RPMI8226 (cell line): ENCODE results near the gene ITGAE.
"Not testable (repeated sequence)": the region's sequence is repeated elsewhere in the genome, so short reads cannot be mapped to it uniquely, and the experiment has no call there.

Source experiments
- DNase-seq: peaks from one replicate; pipeline ENCODE4 v3.0.0-alpha.2; 2015

The ITGAE gene

DNA sequence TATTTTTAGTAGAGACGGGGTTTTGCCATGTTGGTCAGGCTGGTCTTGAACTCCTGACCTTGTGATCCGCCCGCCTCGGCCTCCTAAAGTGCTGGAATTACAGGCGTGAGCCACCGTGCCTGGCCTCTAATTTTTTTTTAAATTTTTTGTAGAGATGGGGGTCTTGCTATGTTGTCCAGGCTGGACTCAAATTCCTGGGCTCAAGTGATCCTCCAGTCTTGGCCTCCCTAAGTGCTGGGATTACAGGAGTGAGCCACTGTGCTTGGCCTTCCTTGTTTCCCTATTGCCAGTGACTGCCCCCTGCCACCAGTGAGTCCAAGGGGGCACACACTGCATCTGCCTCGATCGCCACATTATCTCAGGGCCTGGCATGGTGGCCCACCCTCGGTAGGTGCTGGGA is 6.8 kb downstream of the ITGAE start:
- not testable (repeated sequence) for DNase-seq

DNA sequence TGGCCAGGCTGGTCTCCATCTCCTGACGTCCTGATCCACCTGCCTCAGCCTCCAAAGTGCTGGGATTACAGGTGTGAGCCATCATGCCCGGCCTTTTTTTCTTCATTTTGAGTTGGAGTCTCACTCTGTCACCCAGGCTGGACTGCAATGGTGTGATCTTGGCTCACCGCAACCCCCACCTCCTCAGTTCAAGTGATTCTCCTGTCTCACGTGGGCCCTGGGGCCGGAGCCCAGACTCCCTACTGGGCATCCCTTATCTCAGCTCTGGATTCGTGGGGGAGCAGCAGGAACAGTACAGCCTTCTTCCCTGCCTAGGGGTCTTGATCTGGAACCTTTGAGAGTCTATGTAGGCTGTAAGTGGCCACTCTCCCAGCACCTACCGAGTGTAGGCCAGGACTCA is 7.7 kb downstream of the ITGAE start:
- not testable (repeated sequence) for DNase-seq

DNA sequence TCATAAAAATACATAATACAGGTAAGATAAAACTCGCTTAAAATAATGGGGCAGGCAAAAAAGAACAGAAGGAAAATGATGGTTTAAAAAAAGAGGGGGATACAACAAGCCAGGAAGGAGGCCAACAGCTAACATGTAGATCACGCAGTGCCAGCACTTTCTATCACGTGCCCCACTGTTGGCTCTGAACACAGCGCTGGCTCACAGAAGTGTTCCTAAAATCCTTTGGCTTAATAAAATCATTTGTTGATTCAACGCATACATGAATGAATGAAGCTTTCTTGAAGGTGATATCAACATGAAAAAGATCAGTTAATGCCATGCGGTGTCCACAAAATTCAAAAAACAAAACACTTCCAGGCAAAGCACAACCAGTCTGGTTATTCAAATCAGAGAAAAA is 8.5 kb downstream of the ITGAE start:
- DNase-seq: no peak

DNA sequence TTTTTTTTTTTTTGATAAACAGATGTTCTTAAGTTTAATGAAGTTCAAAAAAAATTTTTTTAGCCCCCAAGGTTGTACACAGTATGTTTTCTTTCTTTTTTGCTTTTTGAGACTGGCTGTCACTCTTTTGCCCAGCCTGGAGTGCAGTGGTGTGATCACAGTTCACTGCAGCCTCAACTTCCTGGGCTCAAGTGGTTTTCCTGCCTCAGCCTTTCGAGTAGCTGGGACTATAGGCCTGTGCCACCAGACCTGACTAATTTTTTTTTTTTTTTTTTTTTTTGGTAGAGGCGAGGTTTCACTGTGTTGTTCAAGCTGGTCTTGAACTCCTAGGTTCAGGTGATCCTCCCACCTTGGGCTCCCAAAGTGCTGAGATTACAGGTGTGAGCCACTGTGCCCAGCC is 12.8 kb downstream of the ITGAE start:
- peak; percentile 11 for DNase-seq

DNA sequence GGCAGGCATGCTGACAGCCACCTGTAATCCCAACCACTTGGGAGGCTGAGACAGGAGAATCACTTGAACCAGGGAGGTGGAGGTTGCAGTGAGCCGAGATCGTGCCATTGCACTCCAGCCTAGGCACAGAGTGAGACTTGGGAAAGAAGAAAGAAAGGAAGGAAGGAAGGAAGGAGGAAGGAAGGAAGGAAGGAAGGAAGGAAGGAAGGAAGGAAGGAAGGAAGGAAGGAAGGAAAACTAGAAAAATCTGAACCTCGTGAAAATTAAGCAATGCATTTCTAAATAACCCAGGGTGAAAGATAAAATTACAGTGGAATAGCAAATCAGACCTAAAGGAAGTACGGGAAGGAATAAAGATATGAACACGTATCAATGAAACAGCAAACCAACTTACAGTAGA is 15.7 kb downstream of the ITGAE start:
- not testable (repeated sequence) for DNase-seq

DNA sequence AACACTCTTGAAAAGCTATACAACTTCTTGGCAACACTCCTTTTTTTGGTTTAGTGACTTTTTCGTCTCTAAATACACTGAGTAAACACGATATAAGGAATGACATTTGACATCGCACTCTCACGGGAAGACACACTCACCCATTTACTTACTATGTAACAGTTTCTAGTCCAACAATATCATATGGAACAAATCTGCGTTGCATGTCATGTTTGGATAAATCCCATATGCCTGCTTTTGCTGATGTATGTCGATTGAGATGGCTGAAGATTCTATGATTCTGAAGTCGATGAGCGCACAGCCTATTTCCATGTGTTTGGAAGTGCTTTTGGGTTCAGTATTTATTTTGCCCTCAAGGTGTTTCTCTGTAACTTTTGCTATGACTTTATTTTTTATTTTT is 18.2 kb downstream of the ITGAE start:
- no peak for DNase-seq

DNA sequence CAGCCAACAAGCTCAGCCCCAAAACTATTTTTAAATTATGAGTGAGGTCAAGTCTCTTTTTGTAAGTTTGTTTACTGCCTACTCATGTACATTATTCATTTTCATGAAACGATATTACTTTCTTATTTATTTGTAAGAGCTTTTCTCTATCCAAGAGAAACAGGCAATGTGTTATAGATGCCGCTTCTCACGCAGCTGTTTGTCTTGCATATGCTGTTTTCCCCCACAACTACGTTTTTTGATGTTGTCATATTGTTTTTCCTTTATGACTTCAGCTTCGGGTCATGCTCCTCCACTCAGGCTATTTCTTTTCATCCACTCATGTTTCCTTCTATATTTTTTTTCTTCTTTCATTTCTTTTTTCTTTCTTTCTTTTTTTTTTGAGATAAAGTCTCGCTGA is 20.0 kb downstream of the ITGAE start:
- no peak for DNase-seq

DNA sequence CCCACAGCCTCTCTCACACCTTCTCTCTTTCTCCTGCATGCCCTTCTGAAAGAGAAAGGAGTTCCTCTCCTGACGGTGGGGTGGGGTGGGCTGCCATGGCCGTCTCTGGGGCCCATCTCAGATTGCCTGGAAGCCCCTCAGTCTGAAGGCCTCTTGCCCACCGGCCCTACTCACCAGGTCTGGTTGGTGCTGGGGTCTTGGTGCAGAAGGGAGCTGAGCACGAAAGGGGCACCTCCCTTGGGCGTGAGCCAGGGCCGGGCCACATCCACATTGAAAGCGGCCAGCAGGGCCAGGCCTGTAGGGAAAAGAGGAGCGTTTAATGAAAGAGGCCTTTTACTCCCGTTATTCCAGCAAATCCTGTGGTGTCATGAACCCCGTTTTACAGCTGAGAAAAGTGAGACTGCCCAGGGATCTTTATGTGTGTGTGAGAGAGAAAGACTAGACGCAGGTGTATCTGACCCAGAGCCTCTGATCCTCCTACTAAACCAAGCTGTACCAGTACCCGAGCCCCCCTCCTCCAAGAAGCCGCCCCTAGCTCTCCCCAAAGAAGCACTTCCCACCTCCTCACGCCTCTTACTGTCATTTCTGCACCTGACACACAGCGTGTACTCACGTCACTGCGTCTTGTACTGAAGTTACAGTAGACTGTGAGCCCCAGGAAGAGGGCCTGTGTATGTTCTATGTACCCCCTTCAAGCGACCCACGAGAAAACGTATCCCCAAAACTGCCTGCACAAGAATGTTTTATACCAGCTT is 23.4 kb downstream of the ITGAE start:
- DNase-seq: no peak

DNA sequence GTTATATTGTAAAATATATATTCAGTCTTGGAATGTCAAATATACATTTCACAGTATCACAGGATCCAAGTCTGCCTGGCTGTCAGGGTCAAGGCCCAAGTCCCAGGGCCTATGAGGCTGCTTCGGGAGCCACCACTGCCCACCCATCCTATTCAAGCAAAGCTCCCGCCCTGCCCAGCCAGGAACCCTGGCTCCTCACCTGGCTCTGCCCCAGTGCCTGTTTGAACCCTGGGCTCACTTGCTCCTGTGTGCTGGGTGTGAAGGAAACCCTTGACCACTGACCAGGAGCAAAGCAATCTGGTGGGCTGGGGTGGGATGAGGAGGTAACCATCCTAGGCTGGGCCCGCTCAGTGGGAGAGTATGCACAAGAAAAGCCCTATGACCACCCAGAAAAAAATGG is 27.0 kb downstream of the ITGAE start:
- DNase-seq: no peak

DNA sequence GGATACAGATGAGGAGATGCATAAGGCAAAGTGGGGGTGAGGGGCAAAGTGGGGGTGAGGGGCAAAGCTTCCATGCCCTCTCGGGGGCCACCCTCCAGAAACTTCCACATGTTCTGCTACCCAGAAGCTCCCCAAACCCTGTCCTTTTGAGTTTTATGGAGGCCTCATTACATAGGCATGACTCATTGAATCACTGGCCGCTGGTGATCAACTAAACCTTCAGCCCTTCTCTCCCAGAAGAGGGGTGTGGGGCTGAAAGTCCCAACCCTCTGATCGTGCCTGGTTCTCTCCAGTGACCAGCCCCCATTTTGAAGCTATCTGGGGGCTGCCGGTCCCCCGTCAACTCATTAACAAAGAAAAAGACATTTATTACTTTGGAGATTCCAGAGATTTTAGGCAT is 27.5 kb downstream of the ITGAE start:
- DNase-seq: no peak

DNA sequence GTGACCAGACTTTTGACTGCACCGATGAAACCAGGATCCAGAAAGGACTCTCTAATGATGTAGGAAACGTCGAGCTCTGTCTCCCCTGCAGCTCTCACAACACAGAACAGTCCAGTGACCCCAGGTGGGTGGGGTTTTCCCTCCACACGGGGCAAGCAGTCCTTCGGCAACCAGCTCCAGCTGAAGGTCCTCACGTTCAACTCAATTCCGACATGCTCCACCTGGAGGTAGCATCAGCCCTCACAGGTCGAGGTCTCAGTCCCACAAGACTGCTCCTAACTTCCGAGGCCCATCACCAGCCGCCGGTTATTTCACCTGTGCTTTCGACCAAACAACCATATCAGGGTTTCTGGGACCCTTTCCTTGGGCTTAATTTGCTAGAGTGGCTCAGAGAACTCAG is 28.2 kb downstream of the ITGAE start:
- DNase-seq: peak; percentile 22

DNA sequence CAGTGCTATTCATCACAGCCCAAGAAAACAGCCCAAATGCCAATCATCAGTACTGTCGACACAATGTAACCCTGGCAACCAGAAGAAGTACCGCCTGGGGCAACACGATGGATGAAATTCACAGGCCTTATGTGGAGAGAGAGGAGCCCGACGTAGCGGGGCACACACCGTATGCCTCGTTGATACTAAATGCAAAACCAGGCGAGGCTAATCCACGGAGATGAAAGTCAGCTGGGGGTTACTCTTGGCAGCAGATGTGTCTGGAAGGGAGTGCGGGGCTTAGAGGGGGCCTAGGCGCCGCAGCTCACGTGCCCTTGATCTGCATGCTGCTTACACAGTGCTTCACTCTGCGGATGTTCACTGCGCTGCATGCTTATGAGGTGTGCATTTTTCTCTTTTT is 29.8 kb downstream of the ITGAE start:
- no peak for DNase-seq

DNA sequence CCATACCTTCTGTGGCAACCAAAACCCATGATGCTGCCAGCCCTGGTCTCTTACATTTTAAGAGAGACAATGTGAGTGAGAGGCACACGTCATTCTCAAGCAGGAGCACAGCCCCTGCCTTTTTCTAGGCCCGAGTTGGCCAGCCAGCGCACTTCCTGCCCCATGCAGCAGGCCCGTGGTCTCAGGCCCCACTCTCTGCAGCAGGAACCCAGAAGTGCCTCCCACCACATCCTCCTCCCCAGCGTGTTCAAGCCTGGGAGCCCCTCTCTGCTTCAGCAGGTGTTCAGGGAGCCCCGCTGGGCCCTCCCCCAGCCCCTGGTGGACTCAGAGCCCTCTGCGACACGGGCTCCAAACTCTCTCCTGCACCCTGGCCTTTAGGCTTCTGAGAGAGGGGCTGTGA is 30.5 kb downstream of the ITGAE start:
- DNase-seq: no peak

DNA sequence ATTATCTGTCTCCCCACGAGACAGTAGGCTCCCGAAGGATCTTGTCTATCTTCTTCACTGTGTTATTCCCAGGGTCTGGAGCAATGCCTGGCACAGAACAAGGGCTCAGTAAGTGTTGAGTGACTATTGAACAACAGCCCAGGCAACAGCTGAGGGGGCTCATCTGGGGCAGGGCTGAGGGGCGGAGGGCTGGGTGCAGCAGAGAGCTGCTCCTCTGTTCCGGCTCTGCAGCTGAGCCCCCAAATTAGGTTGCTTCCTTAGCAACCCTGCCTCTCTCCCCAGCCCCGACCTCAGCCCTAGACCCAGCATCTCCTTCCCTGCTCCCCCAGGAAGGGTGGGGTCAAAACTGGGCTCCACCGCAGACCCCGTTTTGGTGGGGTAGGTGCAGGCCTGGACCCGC is 32.2 kb downstream of the ITGAE start:
- DNase-seq: no peak

DNA sequence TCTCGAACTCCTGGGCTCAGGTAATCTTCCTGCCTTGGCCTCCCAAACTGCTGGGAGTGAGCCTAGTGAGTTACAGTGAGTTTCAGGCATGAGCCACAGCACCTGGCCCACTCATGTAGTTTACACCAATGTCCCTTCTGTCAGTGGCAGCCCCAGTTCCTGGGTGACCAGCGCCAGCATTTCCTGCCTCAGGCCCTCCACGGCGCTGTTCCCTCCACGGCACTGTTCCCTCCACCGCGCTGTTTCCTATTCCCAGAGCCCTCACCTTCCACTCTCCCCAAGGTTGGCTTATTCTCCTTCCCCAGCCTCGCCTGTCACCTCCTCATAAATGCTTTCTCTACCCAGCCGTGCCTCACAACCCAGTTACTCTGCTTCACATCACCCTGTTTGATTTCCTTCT is 32.6 kb downstream of the ITGAE start:
- no peak for DNase-seq

DNA sequence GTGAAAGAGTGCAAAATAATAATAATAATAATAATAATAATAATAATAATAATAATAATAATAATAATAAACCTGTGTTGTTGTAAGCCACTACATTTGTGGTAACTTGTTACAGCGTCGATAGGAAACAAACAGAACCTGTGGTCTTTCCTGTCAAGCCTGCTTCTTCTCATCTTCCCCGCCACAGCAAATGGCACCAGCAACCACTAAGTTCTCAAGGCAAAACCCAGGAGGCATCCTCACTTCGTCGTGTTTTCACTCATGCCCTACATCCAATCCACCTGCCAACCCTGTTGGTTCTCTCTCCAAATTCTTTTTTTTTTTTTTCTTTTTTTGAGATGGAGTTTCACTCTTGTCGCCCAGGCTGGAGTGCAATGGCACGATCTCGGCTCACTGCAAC is 34.2 kb downstream of the ITGAE start:
- DNase-seq: no peak

DNA sequence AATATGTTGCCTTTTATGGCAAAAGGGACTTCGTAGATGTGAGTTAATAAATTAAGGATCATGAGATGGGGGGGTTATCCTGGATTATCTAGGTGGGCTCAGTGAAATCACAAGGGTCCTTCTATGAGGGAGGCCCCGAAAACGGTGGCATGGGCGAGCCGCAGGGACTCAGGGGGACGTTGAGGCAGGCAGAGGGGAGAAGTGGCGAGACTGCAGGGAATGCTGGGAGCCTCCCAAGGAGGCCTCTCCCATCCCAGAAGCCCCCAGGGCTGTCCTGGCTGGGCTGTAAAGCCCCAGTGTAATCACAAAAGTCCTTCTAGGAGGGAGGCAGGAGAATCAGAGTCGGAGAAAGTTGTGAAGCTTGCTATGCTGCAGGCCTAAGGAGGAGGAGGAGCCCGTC is 35.0 kb downstream of the ITGAE start:
- DNase-seq: no peak

DNA sequence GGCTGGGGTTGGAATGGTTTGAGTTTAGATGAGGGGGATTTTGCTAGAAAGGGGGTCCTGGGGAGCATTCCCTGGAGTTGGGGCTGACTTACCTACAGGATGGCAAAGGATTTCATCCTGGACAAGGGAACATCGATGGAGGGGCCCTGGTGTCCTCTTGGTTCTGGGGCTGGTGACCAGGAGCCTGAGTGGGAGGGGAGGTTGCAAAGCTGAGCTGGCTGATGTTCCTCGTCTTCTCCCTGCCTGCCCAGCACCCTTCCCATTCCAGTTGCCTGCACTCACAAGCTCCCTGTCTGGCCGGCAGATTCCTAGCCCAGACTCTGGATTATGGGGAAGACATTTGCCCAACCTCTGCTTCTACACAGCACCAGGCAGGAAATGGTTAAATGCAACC is 37.2 kb downstream of the ITGAE start:
- no peak for DNase-seq

DNA sequence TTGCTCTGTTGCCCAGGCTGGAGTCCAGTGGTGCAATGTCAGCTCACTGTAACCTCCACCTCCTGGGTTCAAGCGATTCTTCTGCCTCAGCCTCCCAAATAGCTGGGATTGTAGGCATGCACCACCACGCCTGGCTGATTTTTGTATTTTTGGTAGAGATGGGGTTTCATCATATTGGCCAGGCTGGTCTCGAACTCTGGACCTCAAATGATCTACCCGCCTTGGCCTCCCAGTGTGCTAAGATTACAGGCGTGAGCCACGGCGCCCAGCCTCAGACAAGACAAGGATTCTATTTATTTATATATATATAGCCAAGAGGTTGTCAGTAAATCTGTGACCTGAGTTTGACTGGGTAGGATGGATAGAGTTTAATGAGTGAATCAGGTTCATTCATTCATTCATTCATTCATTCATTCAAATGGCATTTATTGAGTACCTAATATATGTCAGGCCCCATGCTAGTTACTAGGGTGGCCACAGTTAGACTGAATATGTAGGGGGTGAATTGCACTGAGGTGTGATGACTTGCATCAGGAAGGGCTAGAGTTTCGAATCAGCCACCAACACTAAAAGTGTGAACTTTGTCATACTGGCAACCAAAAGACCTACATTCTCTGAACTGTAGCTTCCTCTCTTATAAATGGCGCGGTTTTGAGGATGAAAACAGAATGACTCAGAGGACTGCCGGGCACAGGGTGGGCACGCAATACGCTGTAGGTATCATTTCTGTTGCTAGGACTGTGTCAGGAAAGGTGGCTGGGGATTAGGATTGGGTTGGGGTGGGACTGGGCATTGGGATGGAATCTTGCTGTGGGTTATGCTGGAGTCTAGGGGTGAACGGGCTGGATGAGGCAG is 37.8 kb downstream of the ITGAE start:
- no peak for DNase-seq

DNA sequence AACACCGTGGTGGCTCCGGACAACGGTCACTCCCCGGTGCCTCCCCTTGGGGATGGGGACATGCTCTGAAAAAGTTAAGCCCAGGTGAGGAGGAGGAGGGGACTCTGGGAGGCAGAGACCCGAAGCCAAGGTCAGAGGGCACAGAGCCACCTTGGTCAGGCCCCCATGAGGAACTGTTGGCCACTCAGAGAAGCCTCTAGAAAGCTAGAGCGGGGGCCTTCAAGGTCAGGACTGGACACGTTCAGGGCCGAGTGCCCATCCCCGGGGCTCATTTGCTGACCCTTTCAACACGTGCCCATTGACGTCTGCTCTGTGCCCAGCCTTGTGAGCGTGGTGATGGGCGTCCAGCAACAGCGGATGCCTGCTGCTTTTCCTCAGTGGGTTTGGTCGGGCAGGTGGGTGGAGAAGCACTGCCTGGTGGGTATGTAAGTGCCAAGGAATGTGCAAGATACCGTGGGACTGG is 39.0 kb downstream of the ITGAE start:
- no peak for DNase-seq

DNA sequence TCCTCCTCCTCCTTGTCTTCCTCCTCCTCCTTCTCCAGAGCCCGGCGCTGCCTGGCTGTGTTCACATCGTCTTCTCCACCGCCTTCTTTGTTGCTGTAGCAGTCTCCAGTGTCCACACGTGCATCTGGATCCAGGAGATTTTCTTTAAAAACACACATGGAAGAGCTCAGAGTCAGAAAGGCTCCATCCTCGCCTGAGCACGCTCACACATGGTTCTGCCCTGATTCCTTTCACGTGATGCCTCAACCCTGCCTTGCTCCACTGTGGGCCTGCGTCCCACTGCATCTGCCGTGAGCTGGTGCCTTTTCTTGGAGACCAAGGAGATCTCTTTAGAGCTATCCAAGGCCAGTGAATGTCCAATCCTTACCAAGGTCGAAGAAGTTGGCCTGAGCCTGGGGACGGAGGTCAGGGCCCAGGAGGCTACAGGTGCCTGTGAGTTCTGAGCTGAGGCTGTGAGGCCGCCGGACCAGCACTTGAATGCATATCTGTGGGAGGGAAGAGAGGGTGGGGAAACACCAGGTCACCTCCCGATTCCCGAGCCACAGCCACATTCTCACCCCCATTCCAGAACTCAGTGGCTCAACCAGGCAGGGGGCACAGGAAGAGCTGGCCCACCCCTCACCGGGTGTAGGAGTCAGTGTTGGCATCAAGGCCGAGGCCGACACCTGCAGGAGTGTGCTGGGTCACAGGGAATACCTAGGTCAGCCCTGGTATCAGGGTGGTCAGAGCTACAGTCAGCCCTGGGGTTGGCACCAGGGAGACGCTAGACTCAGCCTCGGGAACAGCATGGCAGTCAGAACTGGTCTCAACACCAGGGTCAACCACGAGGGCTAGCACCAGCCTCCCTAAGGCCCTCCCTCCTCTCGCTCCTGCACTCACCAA is 39.7 kb downstream of the ITGAE start:
- DNase-seq: no peak

DNA sequence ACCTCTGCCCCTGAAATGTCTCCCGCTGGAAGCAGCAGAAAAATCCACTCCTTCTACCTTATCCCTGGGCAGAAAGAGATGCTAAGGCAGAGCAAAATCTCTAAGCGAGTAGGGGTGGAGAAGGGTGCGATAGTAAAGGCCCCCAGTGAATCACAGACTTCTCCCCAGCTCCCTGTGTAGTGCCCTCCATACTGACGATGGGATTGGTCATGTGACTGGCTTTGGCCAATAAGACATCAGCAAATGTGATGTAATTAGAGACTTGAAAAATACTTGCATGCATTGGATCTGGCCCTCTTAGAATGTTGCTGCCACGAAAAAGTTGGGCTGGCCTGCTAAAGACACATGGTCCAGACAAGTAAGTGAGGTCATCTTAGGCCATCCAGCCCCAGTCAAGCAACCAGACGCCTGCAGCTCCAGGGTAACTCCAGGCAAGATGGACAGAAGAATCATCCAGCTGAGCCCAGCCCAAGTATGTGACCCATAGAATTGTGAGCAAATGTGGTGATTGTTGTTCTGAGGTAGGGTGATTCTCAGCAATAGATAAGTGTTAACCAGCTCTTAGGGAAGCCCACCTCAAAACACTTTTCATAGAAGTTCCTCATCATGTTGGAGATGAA is 41.3 kb downstream of the ITGAE start:
- DNase-seq: no peak
